ENCODE measurements around the gene SCFD2. TPM values are rescaled to one million over a fixed set of nuclear protein-coding genes. Genes with fewer than 3 reads are reported as not detected.

Gene SCFD2
- polyA plus RNA-seq, 3 donors from 2014 or later, result 13.0 to 22.8 (median 21.4) TPM

GRCh38 chr4:53019485-53020382 lies 346.1 kb downstream of the SCFD2 start:
- H3K4me3 Mint-ChIP-seq, result no peak overlapping the region
- no peak overlapping the region for H3K27ac Mint-ChIP-seq
- H3K4me1 Mint-ChIP-seq, result no peaks in the 10 kb centered on the region
- no peaks in the 10 kb centered on the region for H3K9me3 Mint-ChIP-seq
- H3K36me3 Mint-ChIP-seq, result peaks cover 0 to 7% (median 0%) of the 10 kb centered on the region in 3 donors
- H3K27me3 Mint-ChIP-seq (ENCODE audit: low read depth in 3 of 3), result no peaks in the 10 kb centered on the region
- DNase-seq, result no peak

GRCh38 chr4:53018471-53018870 lies 347.4 kb downstream of the SCFD2 start:
- peaks cover 0 to 10% (median 0%) of the 10 kb centered on the region in 3 donors for H3K36me3 Mint-ChIP-seq
- H3K4me1 Mint-ChIP-seq, result peaks cover 0 to 5% of the 10 kb centered on the region in 2 donors
- no peaks in the 10 kb centered on the region for H3K27me3 Mint-ChIP-seq (ENCODE audit: low read depth in 3 of 3)
- H3K9me3 Mint-ChIP-seq, result no peaks in the 10 kb centered on the region
- no peak overlapping the region for H3K4me3 Mint-ChIP-seq
- H3K27ac Mint-ChIP-seq, result no peak overlapping the region
- DNase-seq, result no peak

GRCh38 chr4:53016099-53016820 lies 349.6 kb downstream of the SCFD2 start:
- Mint-ChIP-seq H3K4me1 (peaks cover 21 to 27% of the 10 kb centered on the region in 2 donors), H3K36me3 (peaks cover 0 to 7% (median 0%) of the 10 kb centered on the region in 3 donors), H3K4me3 (no peak overlapping the region), H3K9me3 (no peaks in the 10 kb centered on the region), H3K27ac (no peak overlapping the region), H3K27me3 (ENCODE audit: low read depth in 3 of 3) (no peaks in the 10 kb centered on the region)
- no peak for DNase-seq

- no peak for DNase-seq
- no peaks in the 10 kb centered on the region for H3K9me3 Mint-ChIP-seq
Measured at GRCh38 chr4:53015681-53016080, 350.2 kb downstream of the SCFD2 start.

GRCh38 chr4:53014881-53015280 lies 351.0 kb downstream of the SCFD2 start:
- H3K27ac Mint-ChIP-seq, result peak overlapping the region in 1 of 6 donors; percentile 68
- no peaks in the 10 kb centered on the region for H3K27me3 Mint-ChIP-seq (ENCODE audit: low read depth in 3 of 3)
- no peak overlapping the region for H3K4me3 Mint-ChIP-seq
- H3K4me1 Mint-ChIP-seq, result peaks cover 23 to 30% of the 10 kb centered on the region in 2 donors
- peaks cover 0 to 7% (median 0%) of the 10 kb centered on the region in 3 donors for H3K36me3 Mint-ChIP-seq
- no peaks in the 10 kb centered on the region for H3K9me3 Mint-ChIP-seq
- DNase-seq, result no peak

More at GRCh38 chr4:53015681-53016080, 350.2 kb downstream of the SCFD2 start:
- Mint-ChIP-seq H3K4me3 (no peak overlapping the region), H3K27me3 (ENCODE audit: low read depth in 3 of 3) (no peaks in the 10 kb centered on the region), H3K4me1 (peaks cover 23 to 30% of the 10 kb centered on the region in 2 donors), H3K36me3 (peaks cover 0 to 7% (median 0%) of the 10 kb centered on the region in 3 donors), H3K27ac (no peak overlapping the region)

- peaks cover 23 to 30% of the 10 kb centered on the region in 2 donors for H3K4me1 Mint-ChIP-seq
- no peak overlapping the region for H3K27ac Mint-ChIP-seq
- no peak for DNase-seq
- no peaks in the 10 kb centered on the region for H3K9me3 Mint-ChIP-seq
- H3K36me3 Mint-ChIP-seq, result peaks cover 0 to 7% (median 0%) of the 10 kb centered on the region in 3 donors
- no peak overlapping the region for H3K4me3 Mint-ChIP-seq
- peaks cover 0 to 2% (median 0%) of the 10 kb centered on the region in 3 donors for H3K27me3 Mint-ChIP-seq (ENCODE audit: low read depth in 3 of 3)
Measured at GRCh38 chr4:53013873-53014775, 351.7 kb downstream of the SCFD2 start.

- peaks cover 23 to 30% of the 10 kb centered on the region in 2 donors for H3K4me1 Mint-ChIP-seq
- H3K27me3 Mint-ChIP-seq (ENCODE audit: low read depth in 3 of 3), result peaks cover 0 to 2% (median 0%) of the 10 kb centered on the region in 3 donors
- peak overlapping the region in 5 of 6 donors; percentile 13 to 89 (median 74) for H3K27ac Mint-ChIP-seq
- DNase-seq, result peak in 1 of 3 donors; percentile 13
- H3K9me3 Mint-ChIP-seq, result no peaks in the 10 kb centered on the region
- H3K36me3 Mint-ChIP-seq, result peaks cover 0 to 7% (median 3%) of the 10 kb centered on the region in 3 donors
- H3K4me3 Mint-ChIP-seq, result peak overlapping the region; percentile 56 to 86 (median 73)
Measured at GRCh38 chr4:53012738-53013137, 353.1 kb downstream of the SCFD2 start.

GRCh38 chr4:53011259-53011905 lies 354.5 kb downstream of the SCFD2 start:
- no peak for DNase-seq
- H3K4me3 Mint-ChIP-seq, result no peak overlapping the region
- peak overlapping the region in 3 of 6 donors; percentile 20 to 53 (median 28) for H3K27ac Mint-ChIP-seq
- H3K36me3 Mint-ChIP-seq, result peaks cover 0 to 7% (median 4%) of the 10 kb centered on the region in 3 donors
- peaks cover 0 to 2% (median 0%) of the 10 kb centered on the region in 3 donors for H3K27me3 Mint-ChIP-seq (ENCODE audit: low read depth in 3 of 3)
- no peaks in the 10 kb centered on the region for H3K9me3 Mint-ChIP-seq
- peaks cover 23 to 31% of the 10 kb centered on the region in 2 donors for H3K4me1 Mint-ChIP-seq

- peaks cover 0 to 2% (median 0%) of the 10 kb centered on the region in 3 donors for H3K27me3 Mint-ChIP-seq (ENCODE audit: low read depth in 3 of 3)
- peaks cover 0 to 7% (median 4%) of the 10 kb centered on the region in 3 donors for H3K36me3 Mint-ChIP-seq
- no peak overlapping the region for H3K4me3 Mint-ChIP-seq
- DNase-seq, result no peak
- H3K9me3 Mint-ChIP-seq, result peaks cover 0 to 1% (median 0%) of the 10 kb centered on the region in 6 donors
- no peak overlapping the region for H3K27ac Mint-ChIP-seq
- peaks cover 25 to 41% of the 10 kb centered on the region in 2 donors for H3K4me1 Mint-ChIP-seq
Measured at GRCh38 chr4:53010318-53010717, 355.5 kb downstream of the SCFD2 start.

- H3K4me1 Mint-ChIP-seq, result peaks cover 30 to 44% of the 10 kb centered on the region in 2 donors
Measured at GRCh38 chr4:53009824-53010223, 356.0 kb downstream of the SCFD2 start.

GRCh38 chr4:53007024-53007423 lies 358.8 kb downstream of the SCFD2 start:
- Mint-ChIP-seq H3K27ac (no peak overlapping the region), H3K36me3 (peaks cover 0 to 4% (median 0%) of the 10 kb centered on the region in 3 donors), H3K27me3 (ENCODE audit: low read depth in 3 of 3) (peaks cover 0 to 2% (median 0%) of the 10 kb centered on the region in 3 donors), H3K4me3 (no peak overlapping the region), H3K4me1 (peaks cover 29 to 40% of the 10 kb centered on the region in 2 donors), H3K9me3 (peaks cover 0 to 1% (median 0%) of the 10 kb centered on the region in 6 donors)
- DNase-seq, result no peak

More at GRCh38 chr4:53009824-53010223, 356.0 kb downstream of the SCFD2 start:
- Mint-ChIP-seq H3K4me3 (no peak overlapping the region), H3K9me3 (peaks cover 0 to 1% (median 0%) of the 10 kb centered on the region in 6 donors), H3K27ac (no peak overlapping the region), H3K36me3 (peaks cover 0 to 7% (median 4%) of the 10 kb centered on the region in 3 donors), H3K27me3 (ENCODE audit: low read depth in 3 of 3) (peaks cover 0 to 2% (median 0%) of the 10 kb centered on the region in 3 donors)
- DNase-seq, result no peak

GRCh38 chr4:53005808-53006207 lies 360.1 kb downstream of the SCFD2 start:
- Mint-ChIP-seq H3K27me3 (ENCODE audit: low read depth in 3 of 3) (peaks cover 0 to 2% (median 0%) of the 10 kb centered on the region in 3 donors), H3K36me3 (peaks cover 0 to 4% (median 0%) of the 10 kb centered on the region in 3 donors), H3K9me3 (peaks cover 0 to 1% (median 0%) of the 10 kb centered on the region in 6 donors), H3K4me3 (no peak overlapping the region), H3K27ac (no peak overlapping the region), H3K4me1 (peaks cover 20 to 30% of the 10 kb centered on the region in 2 donors)
- no peak for DNase-seq

All from immature natural killer cell (primary cell).